A673 (cell line): Measurements from ENCODE around the gene FOXO3. TPM values are rescaled to one million over a fixed set of nuclear protein-coding genes. Genes with fewer than 3 reads are reported as not detected.

Experiments
- BruUV-seq: library from RNA; stranded (reverse); fragments of 400-500 nt; replicated peaks from 2 replicates; lab custom pipeline; 2021; lab: Mats Ljungman, UMichigan
- CTCF ChIA-PET: fragments of 300-600 bp; sonication (Branson Sonifier 250); formaldehyde crosslinking; loops from one replicate; lab custom pipeline; 2022; ENCODE audit warnings: antibody characterized with exemption; lab: Charles Lee
- POLR2A ChIA-PET: fragments of 300-600 bp; sonication (Branson Sonifier 250); formaldehyde crosslinking; loops from one replicate; lab custom pipeline; 2022; ENCODE audit warnings: antibody characterized with exemption; ENCODE audit not compliant: low non-redundant PET; lab: Charles Lee
- DNase-seq: peaks from one replicate; pipeline ENCODE4 v3.0.0-alpha.2; 2015; ENCODE audit warnings: low spot score
- H3K27ac ChIP-seq: fragments of 200-600 bp; sonication (generic); 2 replicates; pipeline ENCODE4 v1.5.1; 2016; ENCODE audit warnings: mixed run types, low read depth, mild to moderate bottlenecking, mixed read lengths, antibody characterized with exemption, low read length; ENCODE audit not compliant: poor library complexity, severe bottlenecking
- H3K27me3 ChIP-seq: fragments of 200-600 bp; sonication (generic); replicated peaks from 2 replicates; pipeline ENCODE4 v1.6.1; 2017; ENCODE audit warnings: mixed run types, low read depth, mild to moderate bottlenecking, mixed read lengths, antibody characterized with exemption, low read length; ENCODE audit not compliant: insufficient read depth, poor library complexity
- H3K36me3 ChIP-seq: fragments of 200-600 bp; sonication (generic); 2 replicates; pipeline ENCODE4 v1.6.1; 2016; ENCODE audit warnings: mixed run types, mild to moderate bottlenecking, mixed read lengths, antibody characterized with exemption, low read length; ENCODE audit not compliant: insufficient read depth, poor library complexity, severe bottlenecking
- H3K4me1 ChIP-seq: fragments of 200-600 bp; sonication (generic); 2 replicates; pipeline ENCODE4 v1.6.1; 2017; ENCODE audit warnings: mixed run types, mild to moderate bottlenecking, mixed read lengths, antibody characterized with exemption, low read length; ENCODE audit not compliant: insufficient read depth, poor library complexity, severe bottlenecking
- H3K4me3 ChIP-seq: fragments of 200-600 bp; sonication (generic); 2 replicates; pipeline ENCODE4 v1.5.1; 2016; ENCODE audit warnings: low read depth, mixed run types, mild to moderate bottlenecking, mixed read lengths, low read length; ENCODE audit not compliant: poor library complexity, severe bottlenecking
- H3K9me3 ChIP-seq: fragments of 200-600 bp; sonication (generic); 2 replicates; pipeline ENCODE4 v1.6.1; 2016; ENCODE audit warnings: mixed run types, low read depth, mild to moderate bottlenecking, mixed read lengths, antibody characterized with exemption, low read length; ENCODE audit not compliant: poor library complexity, severe bottlenecking
- CTCF ChIP-seq: fragments of 300-800, 200-600 bp; sonication (generic); conservative IDR thresholded peaks from 2 replicates; pipeline ENCODE4 v1.5.1; 2017; ENCODE audit warnings: low read depth, mild to moderate bottlenecking, antibody characterized with exemption, low read length, moderate library complexity, mixed read lengths
- EZH2 ChIP-seq: fragments of 200-600 bp; sonication (generic); IDR thresholded peaks from 2 replicates; pipeline ENCODE4 v1.6.1; 2017; ENCODE audit warnings: borderline replicate concordance, low read depth, mild to moderate bottlenecking, mixed read lengths, antibody characterized with exemption, low read length; ENCODE audit not compliant: poor library complexity, severe bottlenecking
- intact Hi-C: fragments of 100-400 bp; cut with micrococcal nuclease; formaldehyde crosslinking; loops from one replicate; pipeline ENCODE4 v1.10.0; 2022; ENCODE audit not compliant: unreplicated experiment
- total RNA-seq: library from RNA; stranded (reverse); gene quantifications from 2 replicates; pipeline ENCODE4 v1.2.3, GENCODE V29; 2021

The FOXO3 gene
- total RNA-seq, 1 experiment from 2014 or later: 16.8 TPM

- intact Hi-C loops: no loop called here
- DNase-seq: peak; percentile 45
- POLR2A ChIA-PET: no interaction called here
These were observed 67.2 kb downstream of the FOXO3 start for GRCh38 chr6:108627692-108628550.

GRCh38 chr6:108630050-108630714 is 69.5 kb downstream of the FOXO3 start:
- intact Hi-C loops: no loop called here

More at GRCh38 chr6:108627692-108628550, 67.2 kb downstream of the FOXO3 start:
- no peak for TF ChIP-seq CTCF
- TF ChIP-seq EZH2: no peak
- Histone ChIP-seq H3K4me3 (no peak overlapping the region), H3K27me3 (no peaks in the 10 kb centered on the region), H3K9me3 (no peaks in the 10 kb centered on the region), H3K27ac (no peak overlapping the region), H3K36me3 (no peaks in the 10 kb centered on the region), H3K4me1 (peaks cover 17% of the 10 kb centered on the region)
- no TSS peak for BruUV-seq
- CTCF ChIA-PET: no interaction called here

GRCh38 chr6:108632441-108632840 is 71.7 kb downstream of the FOXO3 start:
- ChIA-PET CTCF (no interaction called here), POLR2A (no interaction called here)
- no peak for TF ChIP-seq CTCF
- peaks cover 12% of the 10 kb centered on the region for H3K4me1 ChIP-seq
- no peaks in the 10 kb centered on the region for H3K36me3 ChIP-seq
- BruUV-seq: no TSS peak
- DNase-seq: no peak
- H3K27ac ChIP-seq: no peak overlapping the region
- intact Hi-C loops: no loop called here
- H3K9me3 ChIP-seq: no peaks in the 10 kb centered on the region
- H3K27me3 ChIP-seq: no peaks in the 10 kb centered on the region
- H3K4me3 ChIP-seq: no peak overlapping the region

More at GRCh38 chr6:108630050-108630714, 69.5 kb downstream of the FOXO3 start:
- no peaks in the 10 kb centered on the region for H3K36me3 ChIP-seq
- no peaks in the 10 kb centered on the region for H3K27me3 ChIP-seq
- H3K4me3 ChIP-seq: no peak overlapping the region
- DNase-seq: no peak
- TF ChIP-seq CTCF (no peak), EZH2 (no peak)
- CTCF ChIA-PET: no interaction called here
- no peaks in the 10 kb centered on the region for H3K9me3 ChIP-seq
- H3K4me1 ChIP-seq: peaks cover 17% of the 10 kb centered on the region
- POLR2A ChIA-PET: no interaction called here
- H3K27ac ChIP-seq: no peak overlapping the region
- BruUV-seq: no TSS peak
